RCC 7860 (cell line): ENCODE data around the gene ACKR2.
A peak's percentile ranks its signal among the peaks of the same experiment; 100 is the strongest.

Experiments used
- DNase-seq: peaks from one replicate; pipeline ENCODE4 v3.0.0-alpha.2; 2015; ENCODE audit warnings: low spot score
- FAIRE-seq: peaks from 2 replicates; lab custom pipeline; 2012; peaks lifted over from hg19 to GRCh38; lab: Jason Lieb, UNC

Gene ACKR2

DNA sequence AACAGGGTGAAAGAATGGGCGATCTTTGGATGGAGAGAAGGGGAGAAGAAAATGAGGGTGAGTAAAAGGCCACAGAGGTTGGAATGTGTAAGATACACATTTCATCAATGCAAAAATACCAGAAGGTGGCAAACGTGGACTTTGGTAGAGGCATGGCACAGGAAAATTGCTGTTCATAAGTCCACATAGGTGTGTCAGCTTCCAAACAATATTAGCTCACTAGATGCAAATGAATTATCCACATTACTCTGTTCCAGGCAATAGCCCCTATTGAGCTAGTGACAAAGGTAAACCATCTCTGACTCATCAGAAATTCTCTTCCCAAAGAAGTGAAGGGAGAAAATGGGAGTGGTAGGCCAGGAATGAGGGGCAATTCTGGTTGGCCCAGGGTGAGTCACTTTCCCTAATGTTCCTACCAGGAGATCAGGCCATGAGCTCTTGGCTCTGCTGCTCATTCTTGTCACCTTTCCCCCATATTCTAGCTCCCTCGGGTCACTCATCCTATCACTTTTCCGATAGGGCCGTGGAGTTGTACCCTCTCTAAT, 19.9 kb downstream of the ACKR2 start:
- no peak for DNase-seq
- FAIRE-seq, result no peak

DNA sequence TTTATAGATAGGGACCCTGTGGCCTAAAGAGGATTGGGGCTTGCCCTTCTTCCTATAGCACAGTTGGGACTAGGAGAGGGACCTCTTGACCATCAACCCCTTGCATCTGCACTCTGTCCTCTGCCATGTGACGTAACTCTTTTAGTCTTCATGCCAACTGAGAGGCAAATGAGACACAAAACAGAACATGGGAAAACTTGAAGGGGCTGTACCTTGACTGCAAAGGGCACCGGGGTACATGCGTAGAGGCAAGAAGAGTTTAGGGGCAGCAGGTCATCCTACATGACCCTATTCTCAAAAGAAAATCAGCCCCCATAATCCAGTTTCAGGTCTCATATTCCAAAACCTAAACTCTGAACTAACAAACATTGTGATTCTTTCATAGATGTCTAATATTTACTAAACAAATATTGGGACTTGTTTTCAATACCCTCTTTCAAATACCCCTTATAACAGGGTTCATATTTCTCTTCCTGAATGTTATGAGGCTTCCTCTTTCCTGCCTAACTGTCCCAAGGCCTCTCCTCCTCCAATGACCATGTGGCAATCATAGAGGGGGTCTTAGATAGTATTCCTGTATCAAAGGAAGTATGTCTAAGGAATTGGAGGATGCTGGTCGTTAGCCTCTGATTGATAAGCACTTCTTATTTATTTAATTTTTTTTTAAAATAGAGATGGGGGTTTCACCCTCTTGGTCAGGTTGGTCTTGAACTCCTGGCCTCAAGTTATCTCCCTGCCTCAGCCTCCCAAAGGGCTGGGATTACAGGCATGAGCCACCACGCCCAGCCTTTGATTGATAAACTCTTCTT, 20.6 kb downstream of the ACKR2 start:
- DNase-seq (no peak), FAIRE-seq (no peak)

DNA sequence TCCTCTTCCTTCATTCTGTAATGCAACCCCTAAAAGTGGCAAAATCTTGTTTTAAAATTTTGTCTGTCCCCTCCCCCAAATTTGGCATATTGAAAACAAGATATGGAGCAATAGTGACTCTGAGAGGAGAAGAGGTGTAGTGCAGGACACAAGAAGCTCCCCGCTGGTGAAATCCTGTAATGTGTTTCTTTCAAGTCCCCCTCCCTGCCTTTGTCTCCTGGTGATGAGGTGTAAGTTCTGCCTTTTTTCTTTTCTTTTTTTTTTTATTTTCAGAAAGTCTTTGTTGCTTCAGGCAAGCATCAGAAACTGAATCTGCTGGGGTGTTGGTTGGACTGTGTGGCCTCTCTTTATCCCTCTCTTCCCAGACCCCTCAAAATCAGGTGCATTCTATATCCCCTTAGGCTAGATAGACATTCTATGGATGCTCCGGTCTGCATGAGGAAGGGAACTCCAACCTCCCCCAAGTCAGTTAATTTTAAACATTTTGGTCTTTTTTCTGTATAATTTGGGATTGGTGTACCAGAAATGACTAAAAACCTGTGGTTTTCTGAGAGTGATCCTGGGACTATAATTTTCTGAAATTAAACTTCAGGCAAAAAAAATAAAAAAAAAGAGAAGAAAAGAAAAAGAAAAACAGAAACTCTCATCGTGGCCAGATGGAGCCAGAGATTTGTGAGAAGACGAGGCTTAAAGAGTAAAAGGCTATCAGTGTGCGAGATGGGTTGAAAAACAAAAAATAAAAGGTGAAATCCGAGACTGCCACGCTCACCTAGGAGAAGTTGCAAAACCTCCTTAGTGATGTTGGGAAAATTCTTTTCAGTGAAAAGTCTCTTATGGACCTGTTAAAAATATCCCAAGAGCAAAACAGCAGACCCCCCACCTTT, 21.4 kb downstream of the ACKR2 start:
- no peak for FAIRE-seq
- no peak for DNase-seq

DNA sequence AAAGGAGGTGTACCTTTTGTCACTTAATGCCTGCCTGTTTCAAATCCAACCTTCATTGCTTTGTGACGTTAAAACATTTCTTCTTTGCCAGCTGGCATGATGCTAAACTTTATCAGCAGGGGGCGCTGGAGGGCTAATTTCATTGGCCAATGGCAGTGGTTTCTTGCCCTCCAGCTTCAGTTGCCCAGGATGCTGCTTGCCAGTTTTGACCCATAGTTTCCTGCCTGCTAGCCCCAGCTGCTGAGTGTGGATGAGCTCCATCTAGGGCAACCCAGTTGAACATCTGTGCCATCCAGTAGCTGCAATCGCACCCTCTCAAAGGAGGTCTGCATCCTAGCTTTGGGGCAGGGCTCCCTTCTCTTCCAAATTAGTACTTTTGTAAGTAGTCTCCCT, 22.1 kb downstream of the ACKR2 start:
- FAIRE-seq (no peak), DNase-seq (peak; percentile 31)

DNA sequence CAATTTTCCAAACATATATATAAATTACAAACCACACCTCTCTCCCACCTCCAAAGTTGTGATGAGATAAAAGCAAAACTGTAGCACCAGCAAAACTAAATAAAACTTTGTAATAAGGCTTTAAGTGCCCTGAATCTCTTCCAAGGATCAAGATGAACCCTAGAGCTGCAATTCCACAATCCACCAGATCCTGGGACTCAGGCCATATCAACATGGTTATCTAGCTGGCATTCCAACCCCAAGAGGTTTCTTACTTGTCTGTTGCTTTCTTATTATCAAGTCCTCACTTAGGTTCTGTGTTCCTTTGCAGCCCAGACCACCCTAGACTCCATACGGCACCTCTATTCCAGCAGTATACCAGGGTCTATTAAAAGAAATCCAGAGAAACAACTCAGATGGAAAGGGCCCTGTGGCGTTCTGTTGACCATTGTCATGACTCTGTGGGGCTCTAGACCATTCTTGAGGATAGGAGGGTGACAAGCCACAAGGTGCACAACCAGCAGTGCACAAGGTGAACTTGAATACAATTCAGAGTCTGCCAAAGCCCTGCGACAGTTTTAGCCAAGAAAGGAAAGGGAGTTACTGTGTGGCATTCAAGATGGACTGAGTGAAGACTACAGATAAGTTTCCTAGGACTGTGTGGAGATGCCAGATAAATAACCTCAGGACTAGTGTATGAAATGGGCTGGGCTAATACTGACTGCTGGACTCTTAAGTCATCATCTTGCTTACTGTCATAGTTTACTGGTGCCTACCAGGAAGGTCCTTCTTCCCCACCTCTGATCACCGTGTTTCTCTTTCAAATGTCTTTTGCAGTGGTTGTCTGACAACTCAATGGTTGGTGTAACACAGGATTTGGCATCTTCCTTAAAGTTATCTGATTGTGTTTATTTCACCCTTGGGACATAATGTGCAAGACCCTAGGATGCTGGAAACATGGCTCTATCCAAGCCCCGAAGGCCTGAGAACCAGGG, 27.2 kb downstream of the ACKR2 start:
- no peak for DNase-seq

DNA sequence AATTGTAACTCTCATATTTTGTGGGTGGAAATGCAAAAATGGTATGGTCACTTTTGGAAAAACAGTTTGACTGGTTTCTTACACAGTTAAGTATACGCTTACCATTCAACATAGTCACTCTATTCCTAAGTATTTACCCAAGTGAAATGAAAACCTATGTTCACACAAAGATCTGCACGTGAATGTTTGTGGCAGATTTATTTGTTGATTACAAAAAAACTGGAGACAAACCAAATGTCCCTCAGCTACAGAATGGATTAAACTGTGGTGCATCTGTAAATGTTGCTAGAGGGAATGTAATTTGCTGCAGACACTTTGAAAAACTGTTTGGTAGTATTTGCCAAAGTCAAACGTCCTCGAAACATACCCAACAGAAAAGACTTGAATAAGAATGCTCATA, 29.3 kb downstream of the ACKR2 start:
- no peak for DNase-seq

More for the DNA sequence above, 27.2 kb downstream of the ACKR2 start:
- no peak for FAIRE-seq

DNA sequence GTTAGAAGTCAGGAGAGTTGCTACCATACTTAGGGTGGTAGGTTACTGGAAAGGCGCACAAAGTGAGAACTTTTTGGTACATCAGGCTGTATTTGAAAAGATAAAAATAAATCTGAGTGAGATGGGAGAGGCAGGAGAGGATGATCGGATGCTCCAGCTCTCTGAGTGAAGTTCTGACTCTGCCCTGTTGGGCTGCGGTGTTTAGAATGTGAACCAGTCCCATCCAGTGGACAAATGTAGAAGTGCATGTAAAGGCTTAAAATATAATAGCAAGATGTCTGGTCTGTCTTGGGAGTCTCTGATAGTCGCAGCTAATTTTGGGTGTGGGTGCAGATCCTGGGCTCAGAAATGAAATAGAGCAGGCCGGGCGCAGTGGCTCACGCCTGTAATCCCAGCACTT, 30.4 kb downstream of the ACKR2 start:
- DNase-seq, result peak; percentile 44
- no peak for FAIRE-seq

More for the DNA sequence above, 29.3 kb downstream of the ACKR2 start:
- FAIRE-seq, result no peak

DNA sequence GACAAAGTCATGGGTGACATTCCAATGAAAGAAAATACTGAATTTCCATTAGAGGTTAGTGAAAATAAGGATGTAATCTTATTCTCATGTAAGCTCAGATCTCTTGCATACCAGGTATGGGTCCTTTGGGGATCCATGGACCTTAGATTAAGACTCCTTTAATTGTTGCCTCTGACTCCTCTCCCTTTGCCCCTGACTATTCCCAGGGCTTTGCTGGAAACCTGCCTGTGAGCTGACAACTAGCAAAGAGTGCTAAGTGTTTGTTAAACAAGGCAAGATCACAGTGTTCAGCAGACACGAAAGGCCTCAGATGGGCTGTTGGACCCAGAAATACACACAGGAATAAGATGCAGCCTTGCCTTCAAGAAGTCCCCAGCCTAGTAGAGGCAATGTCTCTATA, 32.1 kb downstream of the ACKR2 start:
- no peak for DNase-seq
- FAIRE-seq, result no peak

DNA sequence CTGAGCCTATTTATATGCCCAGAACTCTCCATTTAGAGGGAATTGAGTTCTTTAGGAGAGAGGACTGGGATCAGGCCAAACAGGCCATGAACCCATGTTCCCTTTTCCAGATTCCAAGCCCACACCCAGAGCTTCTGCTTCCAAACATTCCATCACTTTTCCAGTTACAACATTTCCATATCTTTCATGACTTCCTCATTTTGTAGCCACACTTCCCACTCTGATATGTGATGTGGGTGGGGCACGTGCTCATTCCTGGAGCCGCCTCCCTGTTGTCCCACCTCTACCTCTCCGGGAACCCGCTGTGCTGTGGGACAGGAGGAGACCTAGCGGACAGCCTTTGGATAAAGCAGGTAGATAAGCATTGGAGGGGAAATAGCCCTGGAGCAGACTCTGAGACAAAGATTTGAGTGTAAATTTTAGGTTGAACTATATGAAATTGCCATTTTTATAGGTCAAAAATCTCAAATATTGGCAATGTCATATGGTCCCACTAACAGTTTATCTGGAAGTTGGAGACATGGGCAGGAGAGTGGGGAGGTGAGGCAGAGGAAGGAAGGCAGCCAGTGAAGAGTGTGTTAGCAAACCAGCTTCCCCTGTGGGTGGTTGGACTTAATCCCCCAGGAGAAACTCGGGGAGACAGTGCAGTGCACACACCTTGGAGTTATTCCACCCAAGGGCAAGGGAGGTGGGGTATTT, 34.6 kb downstream of the ACKR2 start:
- DNase-seq, result no peak
- no peak for FAIRE-seq

DNA sequence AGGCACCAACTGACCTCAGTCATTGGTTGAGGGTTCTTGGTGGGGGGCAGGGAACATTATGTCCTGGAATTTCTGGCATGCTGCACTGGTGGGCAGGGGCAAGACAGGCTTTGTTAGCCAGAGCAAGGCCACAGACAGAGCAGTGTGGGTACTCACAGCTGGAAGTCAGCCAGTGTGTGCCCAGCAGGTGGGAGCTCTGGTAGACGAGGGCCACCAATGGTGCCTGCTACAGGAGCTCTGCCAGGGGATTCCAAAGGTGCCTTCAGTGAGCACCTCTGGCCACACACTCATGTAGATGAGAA, 35.1 kb downstream of the ACKR2 start:
- FAIRE-seq, result no peak

DNA sequence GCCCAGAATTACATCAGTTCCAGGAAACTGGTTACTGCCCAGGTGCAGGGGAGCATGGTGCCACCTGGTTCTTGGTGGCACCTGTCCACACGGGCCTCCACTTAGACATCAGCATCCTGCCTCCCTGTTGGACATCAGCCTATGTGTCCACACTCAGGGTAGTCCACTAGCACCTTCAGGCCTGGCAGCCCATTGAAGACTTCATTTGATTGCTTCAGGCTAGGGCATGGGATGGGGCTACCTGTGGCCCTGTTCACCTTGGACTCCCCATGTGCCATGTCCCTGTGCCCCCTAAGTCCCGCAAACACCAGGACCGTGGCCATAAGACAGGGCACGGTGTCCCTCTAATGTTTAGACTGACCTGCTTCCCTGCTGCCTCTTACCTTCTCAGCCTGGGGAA, 35.6 kb downstream of the ACKR2 start:
- DNase-seq, result no peak
- no peak for FAIRE-seq

More for the DNA sequence above, 35.1 kb downstream of the ACKR2 start:
- DNase-seq, result no peak

DNA sequence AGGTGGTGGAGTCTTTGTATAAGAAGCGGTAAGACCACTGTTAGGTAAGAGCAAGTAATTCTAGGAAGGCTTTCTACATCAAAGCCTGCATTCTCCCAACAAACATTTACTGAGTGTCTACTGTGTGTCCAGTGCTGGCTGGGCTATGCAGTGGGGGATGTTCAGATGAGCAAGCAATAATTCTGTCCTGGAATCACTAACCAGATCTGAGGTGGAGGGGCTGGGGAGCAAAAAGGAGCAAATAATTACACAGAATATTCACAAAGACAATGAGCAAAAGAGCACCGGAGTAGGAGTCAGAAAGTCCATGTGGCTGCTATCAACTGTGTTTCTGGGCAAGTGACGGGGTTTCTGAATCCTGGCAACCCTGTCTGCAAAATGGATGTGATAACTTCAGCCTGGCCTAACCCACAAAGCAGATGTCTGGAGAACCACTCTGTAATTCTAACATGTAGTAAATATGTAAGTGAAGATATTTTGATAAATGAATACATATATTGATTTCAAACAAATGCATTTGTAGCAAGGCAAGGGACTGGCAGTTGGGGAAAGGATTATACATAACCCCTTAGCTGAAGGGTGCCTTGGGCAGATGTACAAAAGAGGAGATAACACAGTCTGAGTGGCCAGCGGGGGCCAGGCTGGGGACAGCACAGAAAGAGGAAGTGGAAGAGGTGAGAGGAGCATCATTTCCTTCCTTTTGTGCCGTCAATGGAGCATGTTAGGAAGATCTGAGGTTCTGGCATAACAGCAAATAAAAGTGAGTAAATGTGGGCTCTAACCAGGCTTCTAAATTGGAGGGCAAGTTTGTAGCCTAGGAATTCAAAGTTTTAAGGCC, 37.7 kb downstream of the ACKR2 start:
- DNase-seq (no peak), FAIRE-seq (no peak)

DNA sequence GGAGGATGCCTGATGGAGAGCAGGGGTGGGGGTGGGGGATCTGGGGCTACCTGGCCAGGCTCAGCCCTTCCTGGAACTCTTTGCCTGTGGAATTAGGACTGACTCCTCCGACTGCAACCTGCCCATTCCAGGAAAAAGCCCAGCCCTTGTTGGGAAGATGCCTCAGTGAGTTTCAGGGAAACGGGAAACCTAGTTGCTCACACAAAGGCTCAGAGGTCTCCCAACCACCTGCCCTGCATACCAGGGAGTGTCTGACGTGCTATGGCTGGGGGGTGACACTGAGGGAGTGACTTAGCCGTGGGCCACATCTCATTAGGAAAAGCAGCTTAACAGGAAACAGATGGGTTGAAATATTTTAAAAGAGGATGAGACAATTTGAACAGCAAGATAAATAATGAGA, 38.5 kb downstream of the ACKR2 start:
- FAIRE-seq (no peak), DNase-seq (no peak)

DNA sequence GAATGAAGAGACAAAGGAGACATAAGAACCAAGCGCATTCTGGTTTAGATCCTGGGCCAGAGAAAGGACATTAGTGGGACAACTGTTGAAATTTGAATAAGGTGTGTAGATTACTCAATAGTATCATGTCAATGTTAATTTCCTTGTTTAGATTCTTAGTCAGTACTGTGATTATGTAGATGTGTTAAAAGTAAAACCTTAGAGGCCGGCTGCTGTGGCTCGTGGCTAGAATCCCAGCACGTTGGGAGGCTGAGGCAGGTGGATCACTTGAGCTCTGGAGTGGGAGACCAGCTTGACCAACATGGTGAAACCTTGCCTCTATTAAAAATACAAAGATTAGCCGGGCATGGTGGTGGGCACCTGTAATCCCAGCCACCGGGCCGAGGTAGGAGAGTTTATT, 39.8 kb downstream of the ACKR2 start:
- DNase-seq, result no peak
- FAIRE-seq, result no peak

DNA sequence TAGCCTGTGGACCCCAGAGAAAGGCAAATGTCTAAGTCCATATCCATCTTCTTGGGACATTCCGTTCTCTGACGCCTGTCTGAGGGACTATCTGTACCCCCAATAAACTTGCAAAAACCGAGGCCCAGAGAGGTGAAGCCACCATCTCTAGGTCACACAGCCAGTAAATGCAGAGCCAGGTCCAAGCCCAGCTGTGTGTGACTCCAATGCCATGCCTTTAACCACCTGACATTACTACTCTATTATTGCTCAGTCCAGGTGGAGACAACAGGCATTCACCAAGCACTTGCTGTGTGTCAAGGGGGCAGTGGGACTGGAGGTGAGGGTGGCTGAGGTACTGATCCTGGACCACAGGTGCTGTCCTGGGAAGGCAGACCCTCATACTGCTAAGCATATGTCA, 41.0 kb downstream of the ACKR2 start:
- FAIRE-seq (no peak), DNase-seq (no peak)

DNA sequence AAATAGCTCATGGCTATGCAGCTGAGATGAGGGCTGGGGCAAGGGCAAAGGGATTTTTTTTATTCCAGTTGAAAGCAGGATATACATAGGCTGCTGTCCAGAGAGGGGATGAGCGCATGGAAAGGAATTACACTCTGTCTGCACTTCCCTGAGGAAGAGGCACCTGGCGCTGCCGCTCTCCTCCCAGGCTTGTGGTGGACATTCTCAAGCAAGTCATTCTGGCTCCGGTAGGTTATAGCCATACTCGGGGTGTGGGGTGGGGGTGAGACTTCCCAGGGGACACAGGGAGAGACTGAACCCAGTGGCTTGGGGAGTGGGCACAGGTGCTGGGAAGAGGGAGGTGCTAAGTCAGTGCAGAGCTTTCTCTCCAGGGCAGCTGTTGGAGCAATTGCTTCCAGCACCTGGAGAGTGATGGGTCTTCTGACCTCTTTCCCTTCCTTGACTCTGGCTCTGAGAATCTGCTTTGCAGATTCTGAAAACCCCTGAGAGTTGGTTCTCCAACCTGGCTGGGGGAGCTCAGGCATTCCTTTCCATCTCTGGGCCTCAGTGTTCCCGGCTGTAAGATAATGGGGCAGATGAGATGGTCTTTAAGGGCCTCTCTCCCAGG, 42.1 kb downstream of the ACKR2 start:
- FAIRE-seq (no peak), DNase-seq (no peak)

DNA sequence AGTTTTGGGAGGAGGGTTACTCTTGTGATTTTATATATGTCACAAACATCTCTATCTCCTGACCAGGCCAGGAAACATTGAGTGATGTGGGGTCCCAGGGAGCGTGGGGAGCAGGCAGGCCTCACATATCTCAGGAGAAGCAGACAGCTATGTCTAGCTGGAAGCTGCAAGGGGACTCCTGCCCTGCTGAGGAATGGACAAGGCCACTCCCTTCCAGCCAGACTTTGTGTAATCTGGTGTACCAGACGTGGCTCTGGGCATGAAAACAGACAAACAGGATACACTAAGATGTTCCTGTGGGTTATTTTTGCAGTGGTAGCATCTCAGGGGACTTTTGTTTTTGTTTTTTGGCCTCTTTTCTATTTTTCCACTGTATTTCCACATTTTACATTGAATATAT, 43.2 kb downstream of the ACKR2 start:
- FAIRE-seq, result no peak
- DNase-seq, result no peak

DNA sequence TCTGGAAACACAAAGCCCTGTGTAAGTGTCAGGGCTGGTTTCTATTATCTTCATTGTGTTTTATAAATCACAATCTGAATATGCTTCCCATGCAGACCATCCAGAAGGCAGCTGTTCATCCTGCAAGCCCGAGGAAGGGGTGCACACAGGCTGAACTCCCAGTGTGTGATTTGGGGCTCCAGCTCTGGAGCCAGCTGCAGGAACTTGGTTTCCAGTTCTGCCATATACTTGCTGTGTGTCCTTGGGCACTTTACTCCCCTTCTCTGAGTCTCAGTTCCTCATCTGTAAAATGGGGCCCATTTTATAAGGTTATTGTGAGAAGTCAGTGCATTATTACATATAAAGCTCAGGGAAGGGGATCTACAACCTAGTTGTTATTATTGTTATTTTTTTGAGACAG, 43.8 kb downstream of the ACKR2 start:
- FAIRE-seq (no peak), DNase-seq (no peak)

DNA sequence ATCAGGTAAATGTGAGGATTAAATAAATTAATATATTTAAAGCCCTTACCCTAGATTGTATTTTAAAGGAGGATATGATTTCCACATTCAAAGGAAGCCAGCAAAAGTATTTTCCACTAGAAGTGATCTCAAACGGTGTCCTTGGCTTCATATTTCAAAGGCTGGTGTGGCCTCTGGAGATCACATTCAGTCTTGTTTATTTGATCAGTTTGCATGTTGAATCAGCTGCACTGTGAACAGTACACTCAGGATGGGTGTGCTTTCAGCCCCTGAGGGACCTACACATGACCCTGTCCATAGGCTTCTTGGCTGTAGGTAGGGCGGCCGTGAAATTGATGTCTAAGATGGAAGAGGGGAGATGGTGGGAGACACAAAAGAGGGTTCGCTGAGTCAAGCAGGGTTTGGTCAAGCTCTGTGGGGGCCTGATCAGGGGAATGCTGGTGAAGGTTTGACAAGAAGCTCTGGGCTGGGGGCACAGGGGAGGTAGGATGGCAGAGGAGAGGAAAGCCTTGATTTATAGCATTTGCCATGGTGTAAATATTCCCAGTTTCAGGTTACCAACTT, 44.6 kb downstream of the ACKR2 start:
- FAIRE-seq, result no peak
- DNase-seq, result no peak
